ENCODE measurements around the gene TNPO1. TPM values are rescaled to one million over a fixed set of nuclear protein-coding genes. Genes with fewer than 3 reads are reported as not detected.
"Not testable (repeated sequence)": the region's sequence is repeated elsewhere in the genome, so short reads cannot be mapped to it uniquely, and the experiment has no call there.

Gene TNPO1
- total RNA-seq, 2 donors from 2014 or later, result 61.7 to 117 TPM

DNA sequence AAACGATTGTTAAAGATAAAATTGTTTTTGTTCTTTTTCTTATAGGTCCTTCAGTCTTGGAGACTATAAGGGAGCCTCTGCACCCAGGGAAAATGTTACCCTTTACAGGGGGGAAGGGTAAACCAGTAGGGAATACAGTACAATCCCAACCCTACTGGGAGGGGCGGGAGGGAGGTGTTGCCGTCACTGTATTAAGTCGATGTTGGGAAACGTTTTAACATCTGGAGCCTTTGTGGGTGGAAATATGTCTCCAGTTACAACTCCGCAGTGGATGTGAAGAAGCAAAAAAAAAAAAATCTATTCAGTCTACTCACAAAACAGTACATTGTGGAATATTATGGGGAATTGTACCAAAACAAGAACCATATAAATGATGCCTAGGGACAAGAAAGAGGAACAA, 92.2 kb downstream of the TNPO1 start:
- ATAC-seq (replicated peaks), result no peak
- H3K4me1 Mint-ChIP-seq, result no peaks in the 10 kb centered on the region
- H3K36me3 Mint-ChIP-seq (ENCODE audit: low read depth), result peaks cover 77% of the 10 kb centered on the region
- no peaks in the 10 kb centered on the region for H3K27me3 Mint-ChIP-seq
- no peak overlapping the region for H3K27ac Mint-ChIP-seq
- H3K9me3 Mint-ChIP-seq, result no peaks in the 10 kb centered on the region
- H3K4me3 Mint-ChIP-seq, result no peak overlapping the region

DNA sequence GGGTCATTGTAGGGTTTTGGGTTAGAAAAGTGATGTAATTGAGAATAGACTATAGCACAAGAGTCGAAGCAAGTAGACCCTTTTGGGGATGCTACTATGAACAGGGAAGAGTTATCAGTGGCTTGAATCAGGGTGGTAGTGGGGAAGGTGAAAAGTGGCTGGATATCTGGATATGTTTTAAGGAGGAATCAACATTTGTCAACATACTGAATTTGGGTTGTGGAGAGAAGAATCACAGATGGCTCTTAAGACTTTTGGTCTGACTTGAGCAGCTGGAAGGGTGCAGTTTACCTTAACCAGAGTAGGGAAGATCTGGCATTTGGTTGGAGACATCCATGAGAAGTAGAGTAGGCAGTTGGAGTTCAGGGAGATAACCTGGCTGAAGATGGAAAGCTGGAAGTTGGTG, 100.9 kb downstream of the TNPO1 start:
- Mint-ChIP-seq H3K27me3 (no peaks in the 10 kb centered on the region), H3K9me3 (no peaks in the 10 kb centered on the region), H3K27ac (no peak overlapping the region), H3K36me3 (ENCODE audit: low read depth) (no peaks in the 10 kb centered on the region), H3K4me3 (no peak overlapping the region), H3K4me1 (no peaks in the 10 kb centered on the region)
- no peak for ATAC-seq (replicated peaks)

DNA sequence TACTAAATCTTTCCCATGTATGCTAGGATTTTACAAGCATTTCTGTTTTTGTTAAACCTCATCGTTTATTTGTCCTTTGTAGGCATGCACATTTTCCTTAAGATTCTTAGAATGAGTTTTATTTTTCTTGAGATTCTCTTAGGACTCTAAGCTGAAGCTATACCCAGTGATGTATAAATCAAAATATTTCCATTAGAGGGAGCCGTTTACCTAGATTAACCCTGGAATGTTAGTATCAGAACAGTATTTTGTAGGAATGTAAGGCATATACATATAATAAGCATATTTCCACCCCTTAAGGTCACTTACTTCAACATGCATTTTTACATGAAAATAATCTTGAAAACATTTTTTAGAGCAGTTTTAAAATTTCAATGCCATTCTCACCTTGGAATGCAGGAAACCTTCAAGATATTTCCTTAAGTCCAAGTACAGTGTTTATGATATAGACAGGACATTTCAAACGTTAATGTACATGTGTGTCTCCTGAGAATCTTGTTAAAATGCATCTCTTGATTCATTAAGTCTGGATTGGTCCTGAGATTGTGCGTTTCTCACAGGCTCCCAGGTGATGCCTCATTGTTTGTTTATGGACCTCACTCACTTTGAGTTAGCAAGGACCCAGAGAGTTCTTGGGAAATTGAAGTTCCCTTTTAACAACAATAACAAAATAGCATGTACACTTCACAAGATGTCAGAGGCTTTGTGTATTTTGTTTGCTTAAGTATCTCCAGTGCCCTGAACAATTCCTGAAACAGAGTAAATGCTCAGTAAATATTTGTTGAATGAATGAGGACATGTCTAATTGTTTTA, 104.4 kb downstream of the TNPO1 start:
- H3K9me3 Mint-ChIP-seq, result no peaks in the 10 kb centered on the region
- H3K27me3 Mint-ChIP-seq, result no peaks in the 10 kb centered on the region
- H3K36me3 Mint-ChIP-seq (ENCODE audit: low read depth), result no peaks in the 10 kb centered on the region
- H3K27ac Mint-ChIP-seq, result no peak overlapping the region
- no peak overlapping the region for H3K4me3 Mint-ChIP-seq
- ATAC-seq (replicated peaks), result no peak
- H3K4me1 Mint-ChIP-seq, result no peaks in the 10 kb centered on the region

DNA sequence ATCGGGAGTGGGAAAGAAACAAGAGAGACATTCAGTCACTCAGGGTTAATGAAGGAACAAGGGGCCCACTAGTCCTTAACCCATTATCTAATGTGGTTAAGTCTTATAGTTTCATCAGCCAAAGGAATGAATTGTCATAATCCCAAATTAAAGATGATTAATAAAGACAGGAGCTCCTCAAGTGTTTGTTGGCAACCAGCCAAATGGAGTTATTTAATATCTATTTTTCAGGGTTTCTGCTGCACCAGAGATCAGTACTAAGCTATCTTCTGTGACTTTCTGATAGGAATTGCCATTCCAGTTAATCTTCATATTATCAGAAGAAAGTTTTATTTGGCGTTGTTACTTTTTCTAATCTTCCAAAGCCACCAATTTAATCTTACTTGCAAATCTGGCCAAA, 105.4 kb downstream of the TNPO1 start:
- Mint-ChIP-seq H3K4me1 (no peaks in the 10 kb centered on the region), H3K36me3 (ENCODE audit: low read depth) (no peaks in the 10 kb centered on the region), H3K27ac (no peak overlapping the region), H3K27me3 (no peaks in the 10 kb centered on the region), H3K9me3 (no peaks in the 10 kb centered on the region), H3K4me3 (no peak overlapping the region)
- ATAC-seq (replicated peaks), result no peak

DNA sequence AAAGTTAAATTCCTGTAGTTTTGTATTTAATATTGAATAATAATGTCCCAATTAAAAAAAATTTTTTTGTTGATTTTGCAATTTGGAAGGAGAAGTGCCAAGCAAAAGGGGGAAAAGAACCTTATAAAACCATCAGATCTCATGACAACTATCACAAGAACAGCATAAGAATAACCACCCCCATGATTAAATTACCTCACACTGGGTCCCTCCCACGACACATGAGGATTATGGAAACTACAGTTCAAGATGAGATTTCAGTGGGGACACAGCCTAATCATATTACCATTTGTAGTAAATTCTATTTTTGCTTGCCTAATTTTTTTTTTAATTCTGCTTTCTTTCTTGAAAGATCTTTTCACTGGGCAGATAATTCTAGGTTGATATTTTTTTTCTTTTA, 106.0 kb downstream of the TNPO1 start:
- Mint-ChIP-seq H3K36me3 (ENCODE audit: low read depth) (no peaks in the 10 kb centered on the region), H3K27me3 (no peaks in the 10 kb centered on the region), H3K27ac (no peak overlapping the region), H3K4me3 (no peak overlapping the region), H3K9me3 (no peaks in the 10 kb centered on the region), H3K4me1 (no peaks in the 10 kb centered on the region)
- no peak for ATAC-seq (replicated peaks)

DNA sequence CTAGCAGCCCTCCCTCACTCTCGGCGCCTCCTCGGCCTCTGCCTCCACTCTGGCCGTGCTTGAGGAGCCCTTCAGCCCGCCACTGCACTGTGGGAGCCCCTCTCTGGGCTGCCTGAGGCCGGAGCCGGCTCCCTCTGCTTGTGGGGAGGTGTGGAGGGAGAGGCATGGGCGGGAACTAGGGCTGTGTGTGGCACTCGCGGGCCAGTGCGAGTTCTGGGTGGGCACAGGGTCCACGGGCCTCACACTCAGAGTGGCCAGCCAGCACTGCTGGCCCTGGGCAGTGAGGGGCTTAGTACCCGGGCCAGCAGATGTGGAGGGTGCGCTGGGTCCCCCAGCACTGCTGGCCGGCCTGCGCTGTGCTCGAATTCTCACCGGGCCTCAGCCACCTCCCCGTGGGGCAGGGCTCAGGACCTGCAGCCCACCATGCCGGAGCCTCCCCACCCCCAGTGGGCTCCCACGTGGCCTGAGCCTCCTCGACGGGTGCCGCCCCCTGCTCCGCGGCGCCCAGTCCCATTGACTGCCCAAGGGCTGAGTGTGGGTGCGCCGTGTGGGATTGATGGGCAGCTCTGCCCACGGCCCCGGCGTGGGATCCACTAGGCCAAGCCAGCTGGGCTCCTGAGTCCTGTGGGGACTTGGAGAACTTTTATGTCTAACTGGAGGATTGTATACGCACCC, 109.0 kb downstream of the TNPO1 start:
- ATAC-seq (replicated peaks), result no peak
- H3K9me3 Mint-ChIP-seq, result no peaks in the 10 kb centered on the region

DNA sequence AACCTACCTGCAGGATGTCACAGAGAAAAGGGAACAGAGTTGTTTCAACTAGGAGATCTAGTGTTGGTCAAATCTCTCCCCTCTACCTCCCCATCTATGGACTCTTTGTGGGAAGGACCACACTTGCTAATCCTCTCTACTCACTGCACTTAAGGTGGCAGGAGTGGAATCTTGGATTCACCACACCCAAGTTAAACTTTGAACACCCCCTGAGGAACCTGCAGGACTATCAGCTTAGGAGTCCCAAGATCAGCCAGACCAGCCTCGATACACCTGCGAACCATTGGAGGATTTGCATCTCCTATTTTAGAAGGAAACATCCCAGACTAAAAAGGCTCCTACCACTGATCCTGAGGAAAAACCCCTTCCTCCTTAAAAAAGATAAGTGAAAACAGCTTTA, 116.2 kb downstream of the TNPO1 start:
- peaks cover 18% of the 10 kb centered on the region for H3K27me3 Mint-ChIP-seq
- H3K36me3 Mint-ChIP-seq (ENCODE audit: low read depth); H3K9me3 Mint-ChIP-seq; ATAC-seq (replicated peaks); H3K4me1 Mint-ChIP-seq; H3K27ac Mint-ChIP-seq; H3K4me3 Mint-ChIP-seq: not testable (repeated sequence)

More for the DNA sequence above, 109.0 kb downstream of the TNPO1 start:
- Mint-ChIP-seq H3K27ac (no peak overlapping the region), H3K27me3 (no peaks in the 10 kb centered on the region), H3K36me3 (ENCODE audit: low read depth) (no peaks in the 10 kb centered on the region), H3K4me3 (no peak overlapping the region), H3K4me1 (no peaks in the 10 kb centered on the region)

DNA sequence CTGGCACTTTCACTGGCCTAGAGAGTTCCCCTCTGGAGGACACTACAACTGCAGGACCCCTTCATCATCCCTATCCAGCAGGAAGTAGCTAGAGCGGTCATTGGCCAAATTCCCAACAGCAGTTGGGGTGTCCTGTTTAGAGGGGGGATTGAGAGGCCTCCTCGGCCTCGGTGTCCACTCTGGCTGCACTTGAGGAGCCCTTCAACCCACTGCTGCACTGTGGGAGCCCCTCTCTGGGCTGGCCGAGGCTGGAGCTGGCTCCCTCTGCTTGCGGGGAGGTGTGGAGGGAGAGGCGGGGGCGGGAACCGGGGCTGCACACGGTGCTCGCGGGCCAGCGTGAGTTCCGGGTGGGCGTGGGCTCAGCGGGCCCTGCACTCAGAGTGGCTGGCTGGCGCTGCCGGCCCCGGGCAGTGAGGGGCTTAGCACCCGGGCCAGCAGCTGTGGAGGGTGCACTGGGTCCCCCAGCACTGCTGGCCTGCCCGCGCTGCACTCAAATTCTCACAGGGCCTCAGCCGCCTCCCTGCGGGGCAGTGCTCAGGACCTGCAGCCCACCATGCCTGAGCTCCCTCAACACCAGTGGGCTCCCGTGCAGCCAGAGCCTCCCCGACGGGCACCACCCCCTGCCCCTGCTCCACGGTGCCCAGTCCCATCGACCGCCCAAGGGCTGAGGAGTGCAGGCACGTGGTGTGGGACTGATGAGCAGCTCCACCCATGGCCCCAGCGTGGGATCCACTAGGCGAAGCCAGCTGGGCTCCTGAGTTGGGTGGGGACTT, 118.7 kb downstream of the TNPO1 start:
- not testable (repeated sequence) for H3K4me1 Mint-ChIP-seq; ATAC-seq (replicated peaks); H3K9me3 Mint-ChIP-seq; H3K36me3 Mint-ChIP-seq (ENCODE audit: low read depth); H3K27ac Mint-ChIP-seq; H3K4me3 Mint-ChIP-seq
- H3K27me3 Mint-ChIP-seq, result peaks cover 32% of the 10 kb centered on the region

DNA sequence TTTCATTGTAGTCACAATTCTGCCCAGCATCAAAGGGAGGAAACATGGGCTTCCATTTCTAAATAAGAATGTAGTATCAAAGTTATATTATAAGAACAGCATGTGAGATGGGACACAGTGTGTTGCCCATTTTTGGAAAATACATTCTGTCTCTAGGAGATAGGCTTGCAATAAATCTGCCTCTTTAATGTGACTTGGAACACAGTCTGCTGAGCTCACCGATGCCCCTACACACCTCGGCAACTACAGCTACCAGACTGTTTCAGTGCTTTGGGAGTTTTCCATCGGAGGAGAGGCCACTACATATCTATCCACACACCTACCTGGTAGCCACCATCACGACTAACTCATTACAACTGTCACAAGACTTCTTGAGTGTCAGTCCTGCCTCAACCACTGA, 120.4 kb downstream of the TNPO1 start:
- Mint-ChIP-seq H3K9me3 (no peaks in the 10 kb centered on the region), H3K36me3 (ENCODE audit: low read depth) (no peaks in the 10 kb centered on the region), H3K27ac (no peak overlapping the region), H3K27me3 (peaks cover 36% of the 10 kb centered on the region), H3K4me1 (no peaks in the 10 kb centered on the region), H3K4me3 (no peak overlapping the region)
- ATAC-seq (replicated peaks), result no peak

DNA sequence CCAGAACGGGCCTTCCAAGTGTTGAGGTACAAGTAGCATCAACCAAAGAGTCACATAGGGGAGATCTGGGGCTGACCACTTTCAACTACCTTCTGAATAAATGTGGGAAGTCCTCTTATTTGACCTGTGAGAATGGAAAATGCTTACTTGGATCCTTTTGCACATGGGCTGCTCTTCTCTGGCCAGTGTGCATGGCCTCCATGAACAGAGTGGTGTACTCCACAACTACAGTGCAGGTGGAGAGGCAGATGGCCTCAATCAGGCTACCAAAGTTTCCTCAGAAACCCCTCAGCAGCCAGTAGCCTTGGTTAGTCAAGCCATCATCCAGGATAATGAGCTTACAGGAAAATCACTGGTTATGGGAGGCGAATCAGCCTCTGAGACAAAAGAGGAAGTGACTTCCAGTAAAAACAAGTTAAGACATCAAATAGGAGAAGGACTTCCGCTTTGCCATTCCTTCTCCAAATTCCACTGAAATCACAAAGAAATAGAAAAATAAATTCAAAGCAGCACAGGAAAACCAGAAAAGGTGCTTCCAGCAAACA, 121.1 kb downstream of the TNPO1 start:
- H3K9me3 Mint-ChIP-seq, result no peaks in the 10 kb centered on the region
- H3K4me1 Mint-ChIP-seq, result no peaks in the 10 kb centered on the region
- H3K4me3 Mint-ChIP-seq, result no peak overlapping the region
- H3K27me3 Mint-ChIP-seq, result peaks cover 36% of the 10 kb centered on the region
- no peak for ATAC-seq (replicated peaks)
- H3K27ac Mint-ChIP-seq, result no peak overlapping the region
- H3K36me3 Mint-ChIP-seq (ENCODE audit: low read depth), result no peaks in the 10 kb centered on the region

DNA sequence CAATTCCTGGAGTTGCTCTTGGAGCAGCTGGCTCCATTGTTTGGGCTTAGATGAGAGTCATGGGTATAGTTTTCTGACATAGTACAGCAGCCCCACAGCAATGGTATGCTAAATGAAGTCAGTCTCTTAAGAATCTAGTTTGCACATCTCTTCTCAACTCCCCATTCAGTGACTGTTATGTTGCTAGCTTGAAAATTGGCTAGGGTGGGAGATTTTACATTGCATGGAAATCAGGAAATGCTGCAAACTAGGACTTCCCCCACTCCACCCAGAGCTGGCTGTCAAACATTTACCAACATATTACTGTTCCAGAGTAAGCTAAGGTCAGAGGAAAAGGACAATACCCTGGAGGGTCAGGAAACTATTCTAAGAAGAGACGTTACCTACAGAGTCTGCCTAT, 121.7 kb downstream of the TNPO1 start:
- H3K27ac Mint-ChIP-seq, result no peak overlapping the region
- H3K4me3 Mint-ChIP-seq, result no peak overlapping the region
- ATAC-seq (replicated peaks), result no peak
- H3K27me3 Mint-ChIP-seq, result peaks cover 35% of the 10 kb centered on the region
- H3K9me3 Mint-ChIP-seq, result no peaks in the 10 kb centered on the region
- no peaks in the 10 kb centered on the region for H3K4me1 Mint-ChIP-seq
- H3K36me3 Mint-ChIP-seq (ENCODE audit: low read depth), result no peaks in the 10 kb centered on the region

DNA sequence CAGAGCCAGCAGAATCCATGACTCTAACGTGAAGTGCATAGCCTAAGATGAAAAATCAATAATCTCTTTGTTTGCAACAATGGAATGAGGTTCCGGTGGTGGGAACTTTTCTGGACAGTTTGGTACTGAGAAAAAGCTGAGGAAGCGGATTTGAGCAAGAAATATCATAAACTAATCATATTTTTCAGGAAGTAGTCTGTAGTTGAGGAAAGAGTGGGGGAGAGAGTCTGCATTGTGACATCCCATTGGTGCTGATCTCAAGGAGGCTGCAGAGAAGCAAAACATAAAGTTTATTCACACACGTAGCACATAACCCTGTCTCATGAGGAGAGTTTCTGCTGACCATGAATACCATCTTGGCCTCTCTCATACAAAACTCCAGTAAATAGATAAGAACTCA, 123.6 kb downstream of the TNPO1 start:
- no peak for ATAC-seq (replicated peaks)

DNA sequence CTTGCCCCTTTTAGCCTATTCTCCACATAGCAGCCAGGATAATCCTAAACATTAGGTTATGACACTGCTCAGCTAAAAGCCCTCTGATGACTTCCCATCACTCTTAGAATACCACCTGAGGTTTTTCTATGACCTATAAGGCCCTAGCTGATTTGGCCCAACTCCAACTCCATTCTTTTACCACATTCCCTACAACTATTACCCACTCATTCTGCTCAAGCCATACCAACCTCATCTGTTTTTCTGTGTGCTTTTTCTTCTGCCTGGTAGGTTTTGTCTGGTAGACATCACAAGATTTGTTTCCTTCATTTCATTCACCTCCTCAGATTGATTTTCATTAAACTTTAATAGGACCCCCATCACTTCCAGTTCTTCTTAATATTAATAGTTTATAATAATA, 126.8 kb downstream of the TNPO1 start:
- Mint-ChIP-seq H3K36me3 (ENCODE audit: low read depth) (no peaks in the 10 kb centered on the region), H3K4me3 (no peak overlapping the region), H3K9me3 (no peaks in the 10 kb centered on the region), H3K4me1 (no peaks in the 10 kb centered on the region), H3K27ac (no peak overlapping the region), H3K27me3 (peaks cover 30% of the 10 kb centered on the region)
- ATAC-seq (replicated peaks), result no peak

More for the DNA sequence above, 123.6 kb downstream of the TNPO1 start:
- H3K4me1 Mint-ChIP-seq, result no peaks in the 10 kb centered on the region
- H3K36me3 Mint-ChIP-seq (ENCODE audit: low read depth), result no peaks in the 10 kb centered on the region
- peaks cover 33% of the 10 kb centered on the region for H3K27me3 Mint-ChIP-seq
- no peak overlapping the region for H3K27ac Mint-ChIP-seq
- no peak overlapping the region for H3K4me3 Mint-ChIP-seq
- no peaks in the 10 kb centered on the region for H3K9me3 Mint-ChIP-seq

DNA sequence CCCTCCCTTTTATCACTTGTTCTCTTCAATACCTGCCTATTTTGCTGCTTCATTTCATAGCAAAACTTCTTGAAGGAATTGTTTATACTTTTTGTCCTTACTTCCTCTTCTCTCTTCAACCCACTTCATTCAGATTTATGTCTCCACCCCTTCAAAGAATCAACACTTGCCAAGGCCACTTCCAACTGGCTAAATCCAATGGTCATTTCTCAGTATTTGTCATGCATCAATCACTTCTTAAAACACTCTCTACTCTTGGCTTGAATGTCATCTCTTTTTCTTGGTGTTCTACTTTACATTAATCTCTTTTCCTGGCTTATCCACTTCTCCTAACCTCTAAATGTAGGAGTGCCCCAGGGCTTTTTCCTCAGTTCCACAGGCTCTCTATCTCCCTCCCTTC, 131.0 kb downstream of the TNPO1 start:
- no peak overlapping the region for H3K27ac Mint-ChIP-seq
- no peaks in the 10 kb centered on the region for H3K36me3 Mint-ChIP-seq (ENCODE audit: low read depth)
- H3K4me1 Mint-ChIP-seq, result no peaks in the 10 kb centered on the region
- no peak overlapping the region for H3K4me3 Mint-ChIP-seq
- no peaks in the 10 kb centered on the region for H3K9me3 Mint-ChIP-seq
- peaks cover 32% of the 10 kb centered on the region for H3K27me3 Mint-ChIP-seq
- ATAC-seq (replicated peaks), result no peak
